HG03558 (cell line): ENCODE measurements around the gene ANKFY1.
"Not testable (repeated sequence)": the region's sequence is repeated elsewhere in the genome, so short reads cannot be mapped to it uniquely, and the experiment has no call there.

ENCODE experiments used
- ATAC-seq: cut with Tn5 transposase; IDR thresholded peaks from one replicate; pipeline ENCODE4 v1.9.1; 2021; ENCODE audit warnings: moderate number of reproducible peaks; ENCODE audit not compliant: unreplicated experiment; ENCODE audit errors: extremely low read depth

The ANKFY1 gene

GRCh38 chr17:4266550-4266949 is 2.8 kb upstream of the ANKFY1 start:
- no peak for ATAC-seq

- no peak for ATAC-seq
These were observed 1.1 kb downstream of the ANKFY1 start for GRCh38 chr17:4262703-4263102.

- no peak for ATAC-seq
These were observed 2.3 kb downstream of the ANKFY1 start for GRCh38 chr17:4261452-4261851.

GRCh38 chr17:4258867-4259266 is 4.9 kb downstream of the ANKFY1 start:
- no peak for ATAC-seq

- no peak for ATAC-seq
These were observed 6.8 kb downstream of the ANKFY1 start for GRCh38 chr17:4256952-4257351.

GRCh38 chr17:4255271-4255670 is 8.5 kb downstream of the ANKFY1 start:
- not testable (repeated sequence) for ATAC-seq

GRCh38 chr17:4250887-4251286 is 12.9 kb downstream of the ANKFY1 start:
- no peak for ATAC-seq

- ATAC-seq, result no peak
These were observed 14.2 kb downstream of the ANKFY1 start for GRCh38 chr17:4249452-4250029.

- no peak for ATAC-seq
These were observed 15.1 kb downstream of the ANKFY1 start for GRCh38 chr17:4248504-4249277.

- ATAC-seq, result no peak
These were observed 15.8 kb downstream of the ANKFY1 start for GRCh38 chr17:4247971-4248388.

GRCh38 chr17:4247361-4247970 is 16.3 kb downstream of the ANKFY1 start:
- no peak for ATAC-seq

- ATAC-seq, result no peak
These were observed 17.1 kb downstream of the ANKFY1 start for GRCh38 chr17:4246674-4247073.

- no peak for ATAC-seq
These were observed 22.2 kb downstream of the ANKFY1 start for GRCh38 chr17:4241535-4241934.

- no peak for ATAC-seq
These were observed 27.3 kb downstream of the ANKFY1 start for GRCh38 chr17:4236456-4236855.

- no peak for ATAC-seq
These were observed 28.2 kb downstream of the ANKFY1 start for GRCh38 chr17:4235372-4236279.

GRCh38 chr17:4234401-4234800 is 29.4 kb downstream of the ANKFY1 start:
- no peak for ATAC-seq

- ATAC-seq, result no peak
These were observed 30.0 kb downstream of the ANKFY1 start for GRCh38 chr17:4233668-4234258.

GRCh38 chr17:4232168-4232813 is 31.5 kb downstream of the ANKFY1 start:
- ATAC-seq, result no peak

- no peak for ATAC-seq
These were observed 33.9 kb downstream of the ANKFY1 start for GRCh38 chr17:4229627-4230541.
